Measurements from ENCODE around the gene RPL37A.

RPL37A gene

DNA sequence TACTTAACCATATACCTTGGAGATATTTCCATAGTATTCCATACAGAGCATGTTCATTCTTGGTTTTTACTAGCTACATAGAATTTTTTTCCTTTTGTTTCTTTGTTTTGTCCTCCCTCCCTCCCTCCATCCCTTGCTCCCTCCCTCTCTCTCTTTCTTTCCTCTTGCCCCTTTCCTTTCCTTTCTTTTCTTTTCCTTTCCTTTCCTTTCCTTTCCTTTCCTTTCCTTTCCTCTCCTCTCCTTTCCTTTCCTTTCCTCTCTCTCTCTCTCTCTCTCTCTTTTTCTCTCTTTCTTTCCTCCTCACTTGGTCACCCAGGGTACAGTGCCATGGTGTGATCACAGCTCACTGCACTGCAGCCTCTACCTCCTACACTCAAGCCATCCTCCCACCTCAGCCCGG lies 28.3 kb downstream of the RPL37A start:
- no peaks in the 10 kb centered on the region for H3K27me3 ChIP-seq (ENCODE audit: insufficient read depth, poor library complexity, severe bottlenecking)
- no peak overlapping the region for H3K27ac ChIP-seq (replicated peaks)
- H3K4me3 ChIP-seq (replicated peaks; ENCODE audit: insufficient read depth, low read length), result no peak overlapping the region
- TF ChIP-seq POLR2AphosphoS5 (IDR thresholded peaks at IDR 0.05; ENCODE audit: low read depth), result no peak
- TF ChIP-seq, protein P1, sequence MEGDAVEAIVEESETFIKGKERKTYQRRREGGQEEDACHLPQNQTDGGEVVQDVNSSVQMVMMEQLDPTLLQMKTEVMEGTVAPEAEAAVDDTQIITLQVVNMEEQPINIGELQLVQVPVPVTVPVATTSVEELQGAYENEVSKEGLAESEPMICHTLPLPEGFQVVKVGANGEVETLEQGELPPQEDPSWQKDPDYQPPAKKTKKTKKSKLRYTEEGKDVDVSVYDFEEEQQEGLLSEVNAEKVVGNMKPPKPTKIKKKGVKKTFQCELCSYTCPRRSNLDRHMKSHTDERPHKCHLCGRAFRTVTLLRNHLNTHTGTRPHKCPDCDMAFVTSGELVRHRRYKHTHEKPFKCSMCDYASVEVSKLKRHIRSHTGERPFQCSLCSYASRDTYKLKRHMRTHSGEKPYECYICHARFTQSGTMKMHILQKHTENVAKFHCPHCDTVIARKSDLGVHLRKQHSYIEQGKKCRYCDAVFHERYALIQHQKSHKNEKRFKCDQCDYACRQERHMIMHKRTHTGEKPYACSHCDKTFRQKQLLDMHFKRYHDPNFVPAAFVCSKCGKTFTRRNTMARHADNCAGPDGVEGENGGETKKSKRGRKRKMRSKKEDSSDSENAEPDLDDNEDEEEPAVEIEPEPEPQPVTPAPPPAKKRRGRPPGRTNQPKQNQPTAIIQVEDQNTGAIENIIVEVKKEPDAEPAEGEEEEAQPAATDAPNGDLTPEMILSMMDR (IDR thresholded peaks at IDR 0.05; ENCODE audit: insufficient read depth, low read length), result no peak
- no peak for TF ChIP-seq SPI1 (IDR thresholded peaks at IDR 0.05; ENCODE audit: borderline replicate concordance, low read depth)
- no peak for TF ChIP-seq GABPA (IDR thresholded peaks at IDR 0.05; ENCODE audit: low read depth)
- TF ChIP-seq, protein P2, sequence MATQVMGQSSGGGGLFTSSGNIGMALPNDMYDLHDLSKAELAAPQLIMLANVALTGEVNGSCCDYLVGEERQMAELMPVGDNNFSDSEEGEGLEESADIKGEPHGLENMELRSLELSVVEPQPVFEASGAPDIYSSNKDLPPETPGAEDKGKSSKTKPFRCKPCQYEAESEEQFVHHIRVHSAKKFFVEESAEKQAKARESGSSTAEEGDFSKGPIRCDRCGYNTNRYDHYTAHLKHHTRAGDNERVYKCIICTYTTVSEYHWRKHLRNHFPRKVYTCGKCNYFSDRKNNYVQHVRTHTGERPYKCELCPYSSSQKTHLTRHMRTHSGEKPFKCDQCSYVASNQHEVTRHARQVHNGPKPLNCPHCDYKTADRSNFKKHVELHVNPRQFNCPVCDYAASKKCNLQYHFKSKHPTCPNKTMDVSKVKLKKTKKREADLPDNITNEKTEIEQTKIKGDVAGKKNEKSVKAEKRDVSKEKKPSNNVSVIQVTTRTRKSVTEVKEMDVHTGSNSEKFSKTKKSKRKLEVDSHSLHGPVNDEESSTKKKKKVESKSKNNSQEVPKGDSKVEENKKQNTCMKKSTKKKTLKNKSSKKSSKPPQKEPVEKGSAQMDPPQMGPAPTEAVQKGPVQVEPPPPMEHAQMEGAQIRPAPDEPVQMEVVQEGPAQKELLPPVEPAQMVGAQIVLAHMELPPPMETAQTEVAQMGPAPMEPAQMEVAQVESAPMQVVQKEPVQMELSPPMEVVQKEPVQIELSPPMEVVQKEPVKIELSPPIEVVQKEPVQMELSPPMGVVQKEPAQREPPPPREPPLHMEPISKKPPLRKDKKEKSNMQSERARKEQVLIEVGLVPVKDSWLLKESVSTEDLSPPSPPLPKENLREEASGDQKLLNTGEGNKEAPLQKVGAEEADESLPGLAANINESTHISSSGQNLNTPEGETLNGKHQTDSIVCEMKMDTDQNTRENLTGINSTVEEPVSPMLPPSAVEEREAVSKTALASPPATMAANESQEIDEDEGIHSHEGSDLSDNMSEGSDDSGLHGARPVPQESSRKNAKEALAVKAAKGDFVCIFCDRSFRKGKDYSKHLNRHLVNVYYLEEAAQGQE (IDR thresholded peaks at IDR 0.05; ENCODE audit: insufficient replicate concordance, low read depth), result no peak
- no peak for DNase-seq (ENCODE audit: low read depth in 1 of 2, low spot score in 1 of 2)

DNA sequence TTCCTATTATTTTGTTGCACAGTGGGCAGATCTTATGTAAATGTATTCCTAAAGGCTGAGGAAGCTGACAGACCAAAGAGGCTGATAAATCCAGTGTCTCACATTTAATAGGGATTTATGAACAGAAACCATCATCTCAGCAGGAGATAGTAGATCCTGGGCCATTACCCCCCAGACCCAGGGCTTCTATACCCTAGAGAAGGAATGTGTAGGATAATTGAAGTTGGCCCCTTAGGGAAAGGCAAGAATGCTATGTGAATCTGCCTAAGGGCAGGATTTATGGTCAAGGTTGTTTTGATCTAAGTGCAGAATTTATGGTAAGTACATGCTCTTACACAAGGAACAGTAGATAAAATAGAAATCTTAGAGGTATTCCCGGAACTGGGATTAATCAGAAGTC lies 29.0 kb downstream of the RPL37A start:
- Histone ChIP-seq H3K27me3 (ENCODE audit: insufficient read depth, poor library complexity, severe bottlenecking) (no peaks in the 10 kb centered on the region), H3K4me3 (replicated peaks; ENCODE audit: insufficient read depth, low read length) (no peak overlapping the region), H3K27ac (replicated peaks) (no peak overlapping the region)
- no peak for DNase-seq (ENCODE audit: low read depth in 1 of 2, low spot score in 1 of 2)
- TF ChIP-seq GABPA (IDR thresholded peaks at IDR 0.05; ENCODE audit: low read depth), result no peak
- TF ChIP-seq, protein P1 (IDR thresholded peaks at IDR 0.05; ENCODE audit: insufficient read depth, low read length), result no peak
- TF ChIP-seq POLR2AphosphoS5 (IDR thresholded peaks at IDR 0.05; ENCODE audit: low read depth), result no peak
- no peak for TF ChIP-seq SPI1 (IDR thresholded peaks at IDR 0.05; ENCODE audit: borderline replicate concordance, low read depth)
- TF ChIP-seq, protein P2 (IDR thresholded peaks at IDR 0.05; ENCODE audit: insufficient replicate concordance, low read depth), result no peak

DNA sequence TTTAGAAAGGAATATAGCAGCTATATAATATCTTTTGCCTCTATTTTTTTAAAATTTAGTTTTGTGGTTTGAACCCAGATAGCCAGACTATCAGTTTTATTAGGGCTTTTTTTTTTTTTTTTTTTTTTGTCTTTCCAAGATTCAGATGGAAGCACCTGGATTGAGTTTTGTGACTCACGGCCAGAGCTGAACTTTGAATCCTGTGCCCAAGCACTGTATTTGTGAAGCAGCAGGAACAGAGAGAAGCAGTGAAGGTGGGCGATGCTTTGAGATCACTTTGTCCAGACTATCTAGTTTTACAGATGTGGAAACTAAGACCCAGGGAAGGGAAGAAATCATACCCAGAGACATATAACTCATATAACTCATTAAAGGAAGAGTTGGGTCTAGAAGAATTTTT lies 33.9 kb downstream of the RPL37A start:
- no peak overlapping the region for H3K4me3 ChIP-seq (replicated peaks; ENCODE audit: insufficient read depth, low read length)
- H3K27ac ChIP-seq (replicated peaks), result no peak overlapping the region
- DNase-seq (ENCODE audit: low read depth in 1 of 2, low spot score in 1 of 2), result no peak
- no peak for TF ChIP-seq POLR2AphosphoS5 (IDR thresholded peaks at IDR 0.05; ENCODE audit: low read depth)
- TF ChIP-seq, protein P2 (IDR thresholded peaks at IDR 0.05; ENCODE audit: insufficient replicate concordance, low read depth), result no peak
- no peak for TF ChIP-seq GABPA (IDR thresholded peaks at IDR 0.05; ENCODE audit: low read depth)
- TF ChIP-seq, protein P1 (IDR thresholded peaks at IDR 0.05; ENCODE audit: insufficient read depth, low read length), result no peak
- no peak for TF ChIP-seq SPI1 (IDR thresholded peaks at IDR 0.05; ENCODE audit: borderline replicate concordance, low read depth)
- H3K27me3 ChIP-seq (ENCODE audit: insufficient read depth, poor library complexity, severe bottlenecking), result no peaks in the 10 kb centered on the region
